GM18951 (cell line): Measurements from ENCODE around the gene TEX35.

ENCODE experiments used
- POLR2A ChIP-seq: IDR thresholded peaks from 4 replicates; pipeline ENCODE4 v1.6.1; 2011; ENCODE audit warnings: mild to moderate bottlenecking; ENCODE audit not compliant: insufficient read length, insufficient read depth; ENCODE audit errors: extremely low read depth
- in situ Hi-C: fragments of 300-500 bp; cut with MboI; formaldehyde crosslinking; loops from one replicate; pipeline ENCODE4 v1.12.0; 2022; ENCODE audit warnings: low sequenced_read_pairs, mixed read lengths, inconsistent platforms; ENCODE audit not compliant: unreplicated experiment

Gene TEX35

DNA sequence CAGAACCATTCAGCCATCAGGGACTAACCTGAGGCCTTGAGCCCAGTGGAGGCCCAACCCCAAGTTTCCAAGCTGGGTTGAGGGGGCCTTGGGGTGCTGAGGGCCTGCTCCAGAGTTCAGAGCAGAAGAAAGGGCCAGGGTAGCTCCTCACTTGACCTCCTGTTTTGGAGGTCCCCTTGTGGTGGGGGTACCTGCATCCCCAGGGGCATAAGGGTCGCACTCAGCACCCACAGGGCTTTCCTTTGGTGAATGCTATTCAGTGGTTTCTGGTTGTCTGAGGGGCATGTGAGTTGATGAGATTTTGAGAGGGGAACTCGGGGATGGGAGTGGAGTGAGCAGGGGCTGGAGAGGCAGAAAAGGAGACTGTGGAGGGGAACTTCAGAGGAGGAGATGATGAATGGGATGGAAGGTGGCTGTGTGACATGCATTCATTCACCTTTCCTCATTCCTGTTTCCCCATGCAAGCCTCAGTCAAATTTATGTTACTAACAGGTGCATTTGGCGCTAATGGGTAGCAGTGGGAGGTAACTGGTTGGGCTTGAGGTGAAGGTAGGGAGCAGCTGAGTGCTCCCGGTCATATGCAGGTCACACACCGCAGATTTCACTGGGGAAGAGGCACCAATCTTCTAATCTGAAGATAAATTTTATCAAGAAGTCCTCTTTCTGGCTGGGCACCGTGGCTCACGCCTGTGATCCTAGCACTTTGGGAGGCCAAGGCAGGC, 50.4 kb downstream of the TEX35 start:
- TF ChIP-seq POLR2A = no peak
- in situ Hi-C loops = no loop called here

DNA sequence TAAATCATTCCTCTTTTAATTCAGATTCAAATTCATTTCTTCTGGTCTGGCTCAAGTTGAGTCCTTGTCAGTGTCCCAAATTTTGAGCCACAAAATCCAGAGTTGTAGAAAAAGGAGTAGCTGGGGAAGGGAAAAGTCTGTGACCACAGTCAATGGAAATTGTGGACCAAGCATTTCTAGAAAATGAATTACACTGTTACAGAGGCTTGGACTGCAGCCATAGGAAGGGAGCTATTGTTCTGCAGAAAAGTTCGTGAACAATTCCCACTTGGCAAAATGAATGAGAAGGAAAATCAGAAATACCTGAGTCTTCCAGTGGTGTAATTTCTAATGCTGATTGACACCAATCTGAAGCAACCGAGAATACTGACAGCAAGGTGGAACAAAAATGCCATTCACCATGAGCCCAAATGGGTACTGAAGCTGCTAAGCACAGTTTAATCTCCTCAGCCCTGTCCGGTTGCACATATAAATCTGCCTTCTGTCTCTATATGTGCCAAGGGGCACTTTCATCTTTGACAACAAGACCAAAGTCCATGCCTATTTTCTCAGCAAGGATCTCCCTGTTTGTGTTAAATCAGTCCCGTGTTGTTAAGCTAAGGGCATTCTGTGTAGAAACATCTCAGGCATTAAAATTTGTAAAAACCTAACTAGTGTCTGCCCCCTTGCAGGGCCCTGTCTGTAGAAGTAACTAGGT, 51.3 kb downstream of the TEX35 start:
- no peak for TF ChIP-seq POLR2A
- in situ Hi-C loops = no loop called here

DNA sequence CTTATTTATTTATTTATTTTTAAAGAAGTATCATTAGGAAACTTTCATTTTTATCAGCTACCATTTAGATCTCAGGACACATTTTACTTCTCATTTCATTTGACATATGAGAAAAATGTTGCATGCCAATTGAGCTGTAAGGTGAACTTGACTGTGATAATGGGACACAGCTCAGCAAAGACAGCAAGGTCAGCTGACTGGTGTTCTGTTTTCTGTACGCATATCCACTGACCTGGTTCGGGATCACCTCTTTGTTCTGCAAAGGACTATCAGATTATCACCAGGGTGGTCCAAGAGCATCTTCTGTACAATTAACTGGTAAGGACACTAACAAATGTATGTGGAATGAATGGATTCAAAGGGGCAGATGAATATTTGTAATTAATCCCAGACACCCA, 51.9 kb downstream of the TEX35 start:
- no peak for TF ChIP-seq POLR2A
- in situ Hi-C loops = no loop called here

DNA sequence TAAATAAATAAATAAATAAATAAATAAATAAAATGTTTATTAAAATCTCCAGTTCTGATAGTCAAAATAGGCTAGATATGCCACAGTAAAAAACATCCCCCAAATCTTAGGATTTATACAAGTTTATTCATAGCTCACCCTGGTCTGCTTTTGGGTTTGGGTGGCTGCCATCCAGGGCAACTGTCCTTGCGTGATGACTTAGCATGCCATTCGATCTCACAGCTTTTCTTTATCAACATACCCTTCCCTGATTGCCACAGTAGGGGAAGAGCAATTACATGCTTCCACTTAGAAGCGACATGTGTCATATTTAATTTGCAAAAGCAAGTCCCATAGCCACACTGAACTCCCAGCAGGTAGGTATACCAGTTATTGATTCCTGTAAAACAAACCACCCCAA, 52.7 kb downstream of the TEX35 start:
- no peak for TF ChIP-seq POLR2A
- in situ Hi-C loops = no loop called here

DNA sequence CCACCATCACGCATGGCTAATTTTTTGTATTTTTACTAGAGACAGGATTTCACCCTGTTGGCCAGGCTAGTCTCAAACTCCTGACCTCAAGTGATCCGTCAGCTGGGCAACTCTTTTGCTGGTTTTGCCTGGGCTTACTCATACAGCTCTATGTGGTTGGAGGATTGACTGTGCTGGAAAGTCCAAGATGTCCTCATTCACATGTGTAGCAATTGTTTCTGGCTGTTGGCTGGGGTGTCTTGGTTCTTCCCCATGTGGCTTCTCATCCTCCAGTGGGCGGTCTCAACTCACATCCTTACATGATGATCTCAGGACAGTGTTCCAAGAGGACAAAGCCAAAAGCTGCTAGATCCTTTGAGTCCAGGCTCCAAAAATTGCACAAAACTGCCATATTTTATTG, 53.3 kb downstream of the TEX35 start:
- no peak for TF ChIP-seq POLR2A
- in situ Hi-C loops = no loop called here

- in situ Hi-C loops = no loop called here
- TF ChIP-seq POLR2A = no peak
These were observed 58.9 kb downstream of the TEX35 start for GRCh38 chr1:178571807-178572206.
